Lung (tissue), 12 donors: ENCODE data around the gene LDB2. TPM values are rescaled to one million over a fixed set of nuclear protein-coding genes. Genes with fewer than 3 reads are reported as not detected.

Experiments used
- ATAC-seq: fragments of 200-7000 bp; cut with Tn5 transposase; one replicate; pipeline ENCODE4 v1.9.1; 2020; ENCODE audit warnings: moderate number of reproducible peaks; ENCODE audit not compliant: insufficient read depth, low FRiP score
- DNase-seq, 3 donors: peaks; one replicate each; pipeline ENCODE4 v3.0.0-alpha.2; 2013 to 2017
- H3K27ac ChIP-seq, 2 donors: one replicate each; pipeline ENCODE4 v1.5.1; 2013; ENCODE audit warnings: mild to moderate bottlenecking in 2 of 2, moderate library complexity in 2 of 2, control low read depth in 1 of 2, inconsistent platforms in 1 of 2, low read depth in 1 of 2, low read length in 1 of 2
- H3K27me3 ChIP-seq, 3 donors: one replicate each; pipeline ENCODE4 v1.5.1; 2013; ENCODE audit warnings: low read length in 2 of 3; ENCODE audit not compliant: control insufficient read depth in 3 of 3, insufficient read depth in 3 of 3
- H3K36me3 ChIP-seq, 4 donors: one replicate each; pipeline ENCODE4 v1.5.1; 2013; ENCODE audit warnings: low read length in 4 of 4, mild to moderate bottlenecking in 1 of 4, moderate library complexity in 1 of 4; ENCODE audit not compliant: control insufficient read depth in 4 of 4, insufficient read depth in 4 of 4
- H3K4me1 ChIP-seq, 5 donors: one replicate each; pipeline ENCODE4 v1.5.1; 2013; ENCODE audit warnings: low read length in 5 of 5, mild to moderate bottlenecking in 2 of 5, moderate library complexity in 1 of 5; ENCODE audit not compliant: control insufficient read depth in 5 of 5, insufficient read depth in 5 of 5
- H3K4me3 ChIP-seq: one replicate; pipeline ENCODE4 v1.5.1; 2013; ENCODE audit warnings: mild to moderate bottlenecking, control low read depth, moderate library complexity
- H3K9ac ChIP-seq, 2 donors: one replicate each; pipeline ENCODE4 v1.5.1; 2013; ENCODE audit warnings: low read length in 2 of 2, control low read depth in 1 of 2; ENCODE audit not compliant: insufficient read depth in 1 of 2
- H3K9me3 ChIP-seq, 4 donors: one replicate each; pipeline ENCODE4 v1.5.1; 2013; ENCODE audit warnings: low read length in 3 of 4, mild to moderate bottlenecking in 1 of 4, moderate library complexity in 1 of 4; ENCODE audit not compliant: control insufficient read depth in 4 of 4, insufficient read depth in 3 of 4
- WGBS, 2 donors: extraction: QIAGEN DNeasy Blood & Tissue Kit; methylation state at CpG; one replicate each; pipeline ENCODE4 v1.1.7; 2013; 5-methylcytosine and 5-hydroxymethylcytosine counted together
- polyA plus RNA-seq, 2 donors: library from polyadenylated mRNA; stranded (reverse); fragments of 200-250 nt; gene quantifications; one replicate each; pipeline ENCODE4 v1.2.1, GENCODE V29; 2013
- total RNA-seq, 2 donors: library from RNA; depleted of rRNA in 1 of 2; stranded (reverse); fragments of >200 nt in 1 of 2; gene quantifications; one replicate each; pipeline ENCODE4 v1.2.1, GENCODE V29; 2014 to 2021
- TF ChIP-seq, protein P1 (sequence below): IDR thresholded peaks from 2 replicates; pipeline ENCODE4 v1.5.1; 2012; ENCODE audit warnings: mild to moderate bottlenecking; ENCODE audit errors: control extremely low read depth, extremely low read depth
- donor health status: control.
- donor health status: control.
- donor health status: Bipolar disorder and iron deficiency.
- donor health status: healthy.
- donor health status: DM: yes; HTN: yes; CAD: no.

LDB2 gene
- total and polyA plus RNA-seq, 4 donors: 18.1 to 147 (median 46.1) TPM

DNA sequence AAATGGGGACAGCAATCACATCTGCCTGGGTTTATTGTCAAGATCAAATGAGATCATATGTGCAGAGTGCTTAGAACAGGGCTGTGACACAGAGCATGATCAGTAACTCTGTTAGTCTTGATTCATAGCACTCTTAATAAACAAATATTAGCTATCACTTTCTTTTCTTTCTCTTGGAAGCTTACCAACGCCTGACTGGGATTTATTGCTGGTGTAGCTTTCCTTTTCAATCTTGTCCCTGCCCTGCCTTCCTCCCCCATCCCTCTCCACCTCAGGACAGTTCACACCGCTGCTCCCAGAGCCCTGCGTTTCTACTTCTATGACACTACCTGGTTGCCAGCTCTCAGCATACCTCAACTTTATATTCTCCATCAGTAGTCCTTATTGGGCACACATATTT, 120.7 kb downstream of the LDB2 start:
- ATAC-seq: no peak
- Histone ChIP-seq H3K27ac (no peak overlapping the region), H3K4me1 (peaks cover 0 to 7% (median 4%) of the 10 kb centered on the region in 5 donors), H3K27me3 (no peaks in the 10 kb centered on the region), H3K9ac (no peak overlapping the region), H3K4me3 (no peak overlapping the region), H3K9me3 (no peaks in the 10 kb centered on the region), H3K36me3 (no peaks in the 10 kb centered on the region)
- WGBS, 2 donors: 59 to 82% methylated on average over 3 of the region's 3 CpGs
- no peak for DNase-seq
- TF ChIP-seq, protein P1, sequence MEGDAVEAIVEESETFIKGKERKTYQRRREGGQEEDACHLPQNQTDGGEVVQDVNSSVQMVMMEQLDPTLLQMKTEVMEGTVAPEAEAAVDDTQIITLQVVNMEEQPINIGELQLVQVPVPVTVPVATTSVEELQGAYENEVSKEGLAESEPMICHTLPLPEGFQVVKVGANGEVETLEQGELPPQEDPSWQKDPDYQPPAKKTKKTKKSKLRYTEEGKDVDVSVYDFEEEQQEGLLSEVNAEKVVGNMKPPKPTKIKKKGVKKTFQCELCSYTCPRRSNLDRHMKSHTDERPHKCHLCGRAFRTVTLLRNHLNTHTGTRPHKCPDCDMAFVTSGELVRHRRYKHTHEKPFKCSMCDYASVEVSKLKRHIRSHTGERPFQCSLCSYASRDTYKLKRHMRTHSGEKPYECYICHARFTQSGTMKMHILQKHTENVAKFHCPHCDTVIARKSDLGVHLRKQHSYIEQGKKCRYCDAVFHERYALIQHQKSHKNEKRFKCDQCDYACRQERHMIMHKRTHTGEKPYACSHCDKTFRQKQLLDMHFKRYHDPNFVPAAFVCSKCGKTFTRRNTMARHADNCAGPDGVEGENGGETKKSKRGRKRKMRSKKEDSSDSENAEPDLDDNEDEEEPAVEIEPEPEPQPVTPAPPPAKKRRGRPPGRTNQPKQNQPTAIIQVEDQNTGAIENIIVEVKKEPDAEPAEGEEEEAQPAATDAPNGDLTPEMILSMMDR: no peak

DNA sequence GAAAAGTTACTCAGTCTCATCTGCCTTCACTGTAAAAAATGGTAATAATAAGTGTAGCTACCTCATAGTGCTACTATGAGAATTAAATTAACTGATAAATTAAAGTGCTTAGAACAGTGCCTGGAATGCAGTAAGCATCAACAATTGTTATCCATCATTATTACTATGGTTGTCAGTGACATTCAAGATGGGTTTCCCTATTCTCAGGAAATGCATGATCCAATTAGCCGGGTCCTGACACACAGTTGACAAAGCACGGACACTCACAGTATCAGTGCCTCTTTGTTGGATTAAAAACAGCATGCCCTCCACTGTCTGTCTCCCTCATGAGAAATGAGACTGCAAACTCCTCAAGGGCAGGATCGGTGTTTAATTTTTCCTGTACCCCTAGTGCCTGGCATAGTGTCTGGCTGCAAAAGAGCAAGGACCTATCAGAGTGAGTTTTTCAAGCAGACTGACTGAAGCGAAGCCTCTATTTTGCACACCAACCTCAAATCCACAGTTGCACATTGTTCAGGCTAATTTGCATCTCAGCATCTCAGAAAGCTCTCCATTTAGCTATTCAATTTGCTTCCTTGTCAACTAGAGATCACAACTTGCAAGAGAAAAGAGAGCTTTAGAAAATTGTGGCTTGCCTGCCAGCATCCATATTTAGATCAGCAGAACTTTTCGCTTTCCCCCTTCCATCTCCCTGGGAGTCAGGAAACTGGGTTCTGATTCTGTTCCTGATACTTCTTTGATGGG, 122.9 kb downstream of the LDB2 start:
- ATAC-seq: no peak
- WGBS, 2 donors: 85 to 87% methylated on average over 5 of the region's 5 CpGs
- H3K27ac ChIP-seq: no peak overlapping the region

DNA sequence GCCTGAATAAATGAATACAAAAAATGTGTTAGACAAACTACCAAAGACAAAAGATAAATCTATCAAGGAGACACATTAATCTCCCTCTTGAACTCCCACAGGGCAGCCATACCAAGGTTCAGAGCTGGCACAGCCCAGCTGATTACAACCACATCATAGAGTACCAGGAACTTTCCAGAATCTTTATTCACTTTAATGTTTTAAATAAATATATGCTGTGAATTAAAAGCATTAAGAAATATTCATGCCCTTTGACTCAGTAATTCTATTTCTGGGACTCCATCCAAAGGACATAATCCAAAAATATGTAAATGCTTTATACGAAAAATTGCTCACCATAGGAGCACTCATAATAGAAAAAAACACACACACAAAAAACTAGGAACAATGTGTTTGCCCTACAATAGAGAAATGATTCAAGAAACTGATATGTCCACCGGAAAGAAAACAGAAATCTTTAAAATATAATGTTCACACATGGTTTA, 126.0 kb downstream of the LDB2 start:
- Histone ChIP-seq H3K9ac (no peak overlapping the region), H3K9me3 (no peaks in the 10 kb centered on the region), H3K27ac (no peak overlapping the region), H3K36me3 (no peaks in the 10 kb centered on the region), H3K4me1 (peaks cover 0 to 27% (median 10%) of the 10 kb centered on the region in 5 donors), H3K27me3 (no peaks in the 10 kb centered on the region), H3K4me3 (no peak overlapping the region)
- TF ChIP-seq, protein P1: no peak
- no peak for ATAC-seq
- peak in 2 of 3 donors; percentile 88 to 90 for DNase-seq
- 53 to 68% methylated on average over 2 of the region's 2 CpGs for WGBS, 2 donors

More for the DNA sequence above, 122.9 kb downstream of the LDB2 start:
- DNase-seq: no peak
- Histone ChIP-seq H3K4me1 (peaks cover 0 to 26% (median 13%) of the 10 kb centered on the region in 5 donors), H3K27me3 (no peaks in the 10 kb centered on the region), H3K4me3 (no peak overlapping the region), H3K9me3 (no peaks in the 10 kb centered on the region), H3K36me3 (no peaks in the 10 kb centered on the region), H3K9ac (no peak overlapping the region)
- TF ChIP-seq, protein P1: no peak
